Psoas muscle (tissue), 8 donors: ENCODE results near the gene DGKZ. TPM values are rescaled to one million over a fixed set of nuclear protein-coding genes. Genes with fewer than 3 reads are reported as not detected.

Experiments used
- ATAC-seq, 4 donors: fragments of 200-7000 bp; cut with Tn5 transposase; one replicate each; pipeline ENCODE4 v1.9.1; 2020; ENCODE audit warnings: moderate library complexity in 3 of 4, mild to moderate bottlenecking in 2 of 4
- DNase-seq, 2 donors: peaks; one replicate each; pipeline ENCODE4 v3.0.0-alpha.2; 2020
- H3K27ac ChIP-seq: fragments of 200-600 bp; one replicate; pipeline ENCODE4 v1.8.0; 2022
- H3K27me3 ChIP-seq, 3 donors: fragments of 200-600 bp in 1 of 3; one replicate each; pipeline versions ENCODE4 v1.6.1 to v1.8.0; 2013 to 2022; ENCODE audit warnings: low read length in 2 of 3, mild to moderate bottlenecking in 2 of 3, moderate library complexity in 1 of 3; ENCODE audit not compliant: insufficient read depth in 3 of 3
- H3K36me3 ChIP-seq, 2 donors: fragments of 200-600 bp in 1 of 2; one replicate each; pipeline versions ENCODE4 v1.6.1 to v1.8.0; 2013 to 2022; ENCODE audit warnings: low read depth in 1 of 2, mild to moderate bottlenecking in 1 of 2, moderate library complexity in 1 of 2; ENCODE audit not compliant: insufficient read depth in 1 of 2
- H3K4me1 ChIP-seq: fragments of 200-600 bp; one replicate; pipeline ENCODE4 v1.8.0; 2022
- H3K4me3 ChIP-seq: fragments of 200-600 bp; one replicate; pipeline ENCODE4 v1.8.0; 2022; ENCODE audit warnings: mild to moderate bottlenecking
- H3K9me3 ChIP-seq: fragments of 200-600 bp; one replicate; pipeline ENCODE4 v1.8.0; 2022
- CTCF ChIP-seq: fragments of 200-600 bp; IDR thresholded peaks from one replicate; pipeline ENCODE4 v1.8.0; 2022; ENCODE audit warnings: antibody characterized with exemption
- WGBS, 3 donors: extraction: QIAGEN DNeasy Blood & Tissue Kit; methylation state at CpG; one replicate each; pipeline versions ENCODE4 v1.1.6 to v1.1.7; 2013; 5-methylcytosine and 5-hydroxymethylcytosine counted together
- intact Hi-C, 2 donors: fragments of 100-400 bp; cut with DNase I; formaldehyde crosslinking; loops; one replicate each; pipeline versions ENCODE4 v1.11.0 to v1.14.2; 2022
- polyA plus RNA-seq, 3 donors: library from polyadenylated mRNA; stranded (reverse); fragments of 200-250 nt; gene quantifications; one replicate each; pipeline ENCODE4 v1.2.3, GENCODE V29; 2013
- total RNA-seq, 4 donors: library from RNA; stranded (reverse); fragmentation: NEBNext Ultra II Directional in 2 of 4; extraction: Animal tissue kit (Norgen Biotek cat#: 25700) in 2 of 4; gene quantifications; one replicate each; pipeline versions ENCODE4 v1.2.1 to v1.2.4, GENCODE V29; 2021 to 2023
- donor health status: healthy with polysubstance abuse.
- donor health status: DM: no; HTN: no; CAD: no; lungs with moderate emphysema.
- donor health status: Bipolar disorder and iron deficiency.
- donor health status: healthy.
- donor health status: DM: yes; HTN: yes; CAD: no.
- donor health status: DM: no; HTN: no; CAD: no.
- donor health status: DM: no; HTN: no; CAD: no.
- donor health status: DM: yes; HTN: yes; CAD: no.

The DGKZ gene
- total and polyA plus RNA-seq, 7 donors: 57.7 to 138 (median 90.2) TPM

- no peak for TF ChIP-seq CTCF
- DNase-seq (no peak), ATAC-seq (peak; percentile 6 to 45 (median 37))
- WGBS, 3 donors: 1 to 3% (median 2%) methylated on average over 38 to 99 of the region's 99 CpGs
- Histone ChIP-seq H3K36me3 (no peaks in the 10 kb centered on the region), H3K4me3 (peak overlapping the region; percentile 62), H3K27me3 (peaks cover 4 to 59% (median 15%) of the 10 kb centered on the region in 3 donors), H3K27ac (no peak overlapping the region), H3K9me3 (no peaks in the 10 kb centered on the region), H3K4me1 (no peaks in the 10 kb centered on the region)
- intact Hi-C loops: loop anchor here in 1 of 2 donors (10.0 kb wide), 1 partner anchor 208 kb away; the partner anchor contains the start of gene PHF21A
Observed at GRCh38 chr11:46332568-46333393, 14.5 kb upstream of the DGKZ start.

- 18 to 26% (median 22%) methylated on average over 25 of the region's 25 CpGs for WGBS, 3 donors
Observed at GRCh38 chr11:46333394-46333947, 13.8 kb upstream of the DGKZ start.

GRCh38 chr11:46334211-46334610, 13.1 kb upstream of the DGKZ start:
- DNase-seq (no peak), ATAC-seq (no peak)
- Histone ChIP-seq H3K36me3 (no peaks in the 10 kb centered on the region), H3K27ac (no peak overlapping the region), H3K4me1 (peaks cover 11% of the 10 kb centered on the region), H3K9me3 (no peaks in the 10 kb centered on the region), H3K27me3 (peaks cover 4 to 49% (median 15%) of the 10 kb centered on the region in 3 donors), H3K4me3 (no peak overlapping the region)
- 90 to 98% (median 92%) methylated on average over 3 of the region's 3 CpGs for WGBS, 3 donors
- intact Hi-C loops: loop anchor here in 1 of 2 donors (10.0 kb wide), 1 partner anchor 209 kb away; the partner anchor contains the start of gene PHF21A
- TF ChIP-seq CTCF: no peak

More at GRCh38 chr11:46333394-46333947, 13.8 kb upstream of the DGKZ start:
- intact Hi-C loops: loop anchor here in 1 of 2 donors (10.0 kb wide), 1 partner anchor 209 kb away; the partner anchor contains the start of gene PHF21A
- no peak for DNase-seq
- peak in 1 of 4 donors; percentile 3 for ATAC-seq
- TF ChIP-seq CTCF: no peak
- H3K4me3 ChIP-seq: peak overlapping the region; percentile 62
- no peaks in the 10 kb centered on the region for H3K36me3 ChIP-seq
- H3K9me3 ChIP-seq: no peaks in the 10 kb centered on the region
- H3K27ac ChIP-seq: no peak overlapping the region
- peaks cover 4 to 54% (median 15%) of the 10 kb centered on the region in 3 donors for H3K27me3 ChIP-seq
- peaks cover 5% of the 10 kb centered on the region for H3K4me1 ChIP-seq

GRCh38 chr11:46335271-46335670, 12.0 kb upstream of the DGKZ start:
- Histone ChIP-seq H3K4me1 (peaks cover 18% of the 10 kb centered on the region), H3K36me3 (no peaks in the 10 kb centered on the region), H3K27me3 (peaks cover 0 to 38% (median 15%) of the 10 kb centered on the region in 3 donors), H3K9me3 (no peaks in the 10 kb centered on the region), H3K4me3 (no peak overlapping the region), H3K27ac (no peak overlapping the region)
- TF ChIP-seq CTCF: no peak
- 86 to 99% (median 96%) methylated on average over 6 of the region's 6 CpGs for WGBS, 3 donors
- DNase-seq (no peak), ATAC-seq (no peak)
- intact Hi-C loops: loop anchor here in 1 of 2 donors (10.0 kb wide), 1 partner anchor 210 kb away; the partner anchor contains the start of gene PHF21A
